ENCODE results near the gene PCDH1. TPM values are rescaled to one million over a fixed set of nuclear protein-coding genes. Genes with fewer than 3 reads are reported as not detected.

Gene PCDH1
- total and polyA plus RNA-seq, 2 of the 13 experiments (the other 11 are each of a cell fraction or from before 2014, with no cell fraction given): 0.11 to 0.83 TPM

- in situ Hi-C loops (cut with HindIII; ENCODE audit: extremely low pct_ligation_motif_present, low pct_unique_long_range_greater_than_20kb) (no loop called here), intact Hi-C loops (cut with micrococcal nuclease; ENCODE audit: unreplicated experiment) (no loop called here)
- peaks cover 0 to 22% of the 10 kb centered on the region in 2 experiments; a peak in 4 of 5 replicates for H3K27me3 ChIP-seq (ENCODE audit: control insufficient read depth in 1 of 2, insufficient read depth in 2 of 2, low read length in 2 of 2)
- H3K4me2 ChIP-seq (ENCODE audit: low read depth, low read length): no peak overlapping the region
- no peak overlapping the region for H3K9ac ChIP-seq (ENCODE audit: insufficient read depth, low read depth, low read length)
- POLR2A ChIA-PET: no interaction called here
- no peaks in the 10 kb centered on the region for H3K4me1 ChIP-seq (ENCODE audit: insufficient read depth, low read length)
- TF ChIP-seq KLF6 (CRISPR knock-in tag; IDR thresholded peaks at IDR 0.05): no peak
- no peak for TF ChIP-seq GTF3A (CRISPR knock-in tag; conservative IDR thresholded peaks at IDR 0.05)
- no peak for TF ChIP-seq TAF1 (CRISPR knock-in tag; IDR thresholded peaks at IDR 0.05)
- TF ChIP-seq ATF3 (CRISPR knock-in tag; IDR thresholded peaks at IDR 0.05): no peak
- TF ChIP-seq ARID4A (CRISPR knock-in tag; IDR thresholded peaks at IDR 0.05; ENCODE audit: borderline replicate concordance): no peak
- no peak for TF ChIP-seq MTF1 (CRISPR knock-in tag; IDR thresholded peaks at IDR 0.05)
- TF ChIP-seq KDM6A (CRISPR knock-in tag; IDR thresholded peaks at IDR 0.05; ENCODE audit: low read depth): no peak
- TF ChIP-seq MEF2D (CRISPR knock-in tag; IDR thresholded peaks at IDR 0.05): no peak
- TF ChIP-seq ZNF800 (CRISPR knock-in tag; IDR thresholded peaks at IDR 0.05): no peak
- no peak for TF ChIP-seq SNRNP70 (IDR thresholded peaks at IDR 0.05; ENCODE audit: low read depth, low read length)
- H3K9me3 ChIP-seq (ENCODE audit: low read length): no peaks in the 10 kb centered on the region
- CTCF ChIA-PET (ENCODE audit: low intra/inter-chr PET ratio, low total read pairs): no interaction called here
- DNase-seq (ENCODE audit: low spot score) (no peak), ATAC-seq (no peak), FAIRE-seq (no peak)
- no peaks in the 10 kb centered on the region for H3K79me2 ChIP-seq (ENCODE audit: insufficient read depth, low read length)
- BruUV-seq (replicated peaks): no TSS peak
- no peak overlapping the region for H3K4me3 ChIP-seq (replicated peaks in 1 of 3; ENCODE audit: insufficient read depth in 1 of 3, low read depth in 2 of 3, low read length in 3 of 3)
- no peaks in the 10 kb centered on the region for H4K20me1 ChIP-seq (ENCODE audit: insufficient read depth, low read length)
- no peaks in the 10 kb centered on the region for H3K36me3 ChIP-seq (replicated peaks in 1 of 2; ENCODE audit: control insufficient read depth in 1 of 2, insufficient read depth in 2 of 2, low read length in 2 of 2)
- 6% methylated on average over 12 of the region's 13 CpGs for WGBS (ENCODE audit: low lambda C conversion rate)
- H3K27ac ChIP-seq (ENCODE audit: extremely low read length, insufficient read depth, low read length): no peak overlapping the region
- H2AFZ ChIP-seq (ENCODE audit: low read length): no peak overlapping the region
These were observed 42.1 kb downstream of the PCDH1 start for GRCh38 chr5:141835928-141836670.
